Neural progenitor cell (in vitro differentiated cells): Measurements from ENCODE around the gene CHRFAM7A.
"Not testable (repeated sequence)": the region's sequence is repeated elsewhere in the genome, so short reads cannot be mapped to it uniquely, and the experiment has no call there.

Experiments
- CTCF ChIP-seq: fragments of 200-600 bp; sonication (generic); IDR thresholded peaks from 2 replicates; pipeline ENCODE4 v1.5.1; 2017; ENCODE audit warnings: antibody characterized with exemption, mild to moderate bottlenecking
- EZH2phosphoT487 ChIP-seq: fragments of 200-600 bp; sonication (generic); IDR thresholded peaks from 2 replicates; pipeline ENCODE4 v1.6.1; 2017; ENCODE audit warnings: antibody characterized with exemption

- not testable (repeated sequence) for TF ChIP-seq CTCF, EZH2phosphoT487
Measured at GRCh38 chr15:30326145-30326544, 67.2 kb downstream of the CHRFAM7A start.
